ENCODE results near the gene CHEK2.

DNA sequence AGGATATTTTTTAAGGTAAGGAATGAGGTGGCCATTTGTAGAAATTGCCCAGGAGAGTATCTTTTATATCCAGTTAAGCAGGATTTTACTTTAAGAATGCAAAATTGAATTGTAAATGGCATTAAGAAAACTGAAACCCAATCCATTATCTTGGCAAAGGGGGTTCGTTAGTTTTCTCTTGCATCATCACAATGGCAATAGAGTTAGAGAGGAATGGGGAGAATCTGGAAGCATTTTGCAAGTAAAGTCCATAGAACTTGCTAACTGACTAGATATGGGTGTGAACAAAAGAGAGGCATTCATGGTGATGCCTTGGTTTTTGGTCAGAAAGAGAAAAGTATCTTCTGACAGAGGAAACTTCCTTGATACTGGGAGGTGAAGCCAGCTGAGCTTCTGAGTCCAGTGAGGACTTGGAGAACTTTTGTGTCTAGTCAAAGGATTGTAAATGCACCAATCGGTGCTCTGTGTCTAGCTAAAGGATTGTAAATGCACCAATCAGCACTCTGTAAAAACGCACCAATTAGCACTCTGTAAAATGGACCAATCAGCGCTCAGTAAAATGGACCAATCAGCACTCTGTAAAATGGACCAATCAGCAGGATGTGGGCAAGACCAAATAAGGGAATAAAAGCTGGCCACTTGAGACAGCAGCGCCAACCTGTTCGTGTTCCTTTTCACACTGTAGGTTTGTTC, 27.2 kb upstream of the CHEK2 start:
- TF ChIP-seq CTCF (IDR thresholded peaks at IDR 0.05; ENCODE audit: poor library complexity, severe bottlenecking) = no peak
- TF ChIP-seq POLR2AphosphoS5 (IDR thresholded peaks at IDR 0.05) = no peak
- TF ChIP-seq MXI1 (conservative IDR thresholded peaks at IDR 0.05; ENCODE audit: poor library complexity, severe bottlenecking) = no peak

Data from neural cell (in vitro differentiated cells).